ENCODE measurements around the gene SIRT7.
A peak's percentile ranks its signal among the peaks of the same experiment; 100 is the strongest.
"Not testable (repeated sequence)": the region's sequence is repeated elsewhere in the genome, so short reads cannot be mapped to it uniquely, and the experiment has no call there.

Gene SIRT7

DNA sequence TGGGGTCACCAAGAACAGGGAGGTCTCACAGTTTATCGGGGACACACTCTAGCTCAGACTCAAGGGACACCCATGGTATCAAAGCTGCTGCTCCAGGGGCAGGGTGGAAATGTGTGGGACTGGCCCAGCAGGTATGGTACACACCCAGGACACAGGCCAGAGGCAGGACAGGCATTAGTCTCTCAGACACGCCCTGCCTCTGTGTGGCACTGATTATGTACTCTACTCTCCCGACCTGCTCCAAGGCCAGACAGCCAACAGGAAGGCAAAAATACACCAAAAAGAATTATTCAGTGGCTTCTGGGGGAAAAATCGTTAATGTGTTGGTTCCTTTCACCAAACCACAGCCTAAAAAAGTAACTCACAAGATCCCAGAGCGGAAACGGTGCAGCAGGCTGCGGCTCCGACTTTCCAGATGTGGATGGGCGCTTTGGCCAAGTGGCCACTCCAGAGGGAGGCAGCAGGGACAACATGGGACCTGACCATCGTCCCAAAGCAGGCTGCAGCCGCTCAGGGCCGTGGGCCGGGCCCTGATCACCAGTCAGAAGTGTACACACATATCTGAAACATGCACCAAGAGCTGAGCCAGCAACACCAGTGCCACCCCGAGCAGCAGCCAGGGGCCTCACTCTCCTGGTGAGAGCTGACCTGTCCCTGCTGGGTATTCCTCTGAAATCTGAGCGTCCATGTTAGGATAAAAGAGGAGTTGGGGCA is 1.0 kb upstream of the SIRT7 start:
- DNase-seq: no peak

GRCh38 chr17:81918333-81918669 is 325 bp upstream of the SIRT7 start:
- not testable (repeated sequence) for DNase-seq

- no peak for DNase-seq
These were observed 1.6 kb downstream of the SIRT7 start for GRCh38 chr17:81916234-81917001.

GRCh38 chr17:81915331-81915730 is 2.6 kb downstream of the SIRT7 start:
- DNase-seq: no peak

GRCh38 chr17:81914103-81914850 is 3.7 kb downstream of the SIRT7 start:
- no peak for DNase-seq

DNA sequence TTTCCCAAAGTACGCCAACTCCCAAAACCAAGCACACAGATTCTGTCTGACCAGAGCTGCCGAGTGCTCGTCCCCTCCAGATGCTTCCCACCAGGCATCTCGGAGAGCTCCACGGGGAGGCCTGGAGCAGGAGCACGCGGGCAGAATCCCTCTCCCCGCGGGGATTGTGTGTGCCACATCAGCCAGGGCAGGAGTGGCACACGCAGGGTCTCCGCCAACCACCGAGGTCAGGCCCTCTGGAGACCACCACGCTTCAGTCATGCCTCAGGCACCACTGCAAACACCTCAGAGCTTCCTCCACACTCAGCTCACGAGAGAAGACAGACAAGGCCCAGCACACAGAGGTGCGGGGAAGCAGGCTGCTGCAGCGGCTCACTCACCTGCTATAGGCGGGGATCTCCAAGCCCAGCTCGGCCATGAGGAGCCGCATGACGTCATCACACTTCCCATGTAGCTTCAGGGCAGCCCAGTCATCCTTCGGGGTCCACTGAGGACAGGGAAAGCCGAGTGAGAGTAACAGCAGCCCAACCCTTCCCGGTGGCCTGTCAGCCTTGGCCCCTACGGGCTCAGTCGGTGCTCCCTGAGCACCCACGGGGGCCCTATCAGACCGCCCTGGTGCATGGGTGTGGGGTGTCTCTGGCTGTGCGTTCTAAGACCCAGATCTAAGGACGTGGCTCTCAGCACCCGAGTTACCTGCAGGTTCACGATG is 4.4 kb downstream of the SIRT7 start:
- DNase-seq: no peak

DNA sequence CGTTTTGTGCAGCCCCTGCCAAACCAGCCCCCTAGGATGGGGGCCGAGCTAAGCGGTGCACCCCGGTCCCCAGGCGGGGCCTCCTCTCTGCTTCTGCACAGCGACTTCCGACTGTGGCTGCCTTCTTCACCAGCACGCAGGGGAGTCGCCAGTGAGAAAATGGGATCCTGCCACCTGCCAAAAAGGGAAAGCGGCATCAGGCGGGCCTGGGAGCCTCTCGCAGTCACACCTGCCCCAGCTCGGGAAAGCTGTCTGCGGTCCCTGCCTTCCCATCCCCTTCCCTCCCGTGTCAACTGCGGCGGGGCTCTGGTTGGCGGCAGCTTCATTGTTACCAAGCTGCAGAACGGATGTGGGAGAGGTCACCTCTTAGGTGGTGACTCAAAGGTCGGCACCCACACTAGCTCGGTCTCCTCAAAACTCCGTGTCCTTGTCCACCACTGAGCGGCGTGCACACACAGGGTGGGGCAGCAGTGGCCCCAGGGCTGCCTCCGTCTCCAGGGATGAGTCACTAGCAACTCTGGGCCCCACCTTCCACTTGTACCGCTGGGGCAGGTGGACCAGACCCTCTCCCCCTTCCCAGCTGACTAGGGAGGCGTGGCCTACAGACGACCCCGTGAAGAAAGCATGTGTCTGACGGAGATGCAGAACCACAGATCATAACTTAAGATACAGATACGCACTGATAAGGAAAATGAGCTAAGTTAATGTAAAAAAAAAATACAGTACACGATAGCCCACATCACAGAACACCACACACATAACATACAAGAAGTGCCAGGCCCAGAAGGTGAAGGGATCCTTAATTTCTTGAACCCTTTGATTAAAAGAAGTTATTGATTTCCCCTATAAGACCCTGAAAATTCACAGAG is 5.3 kb downstream of the SIRT7 start:
- no peak for DNase-seq

GRCh38 chr17:81911969-81912368 is 6.0 kb downstream of the SIRT7 start:
- no peak for DNase-seq

DNA sequence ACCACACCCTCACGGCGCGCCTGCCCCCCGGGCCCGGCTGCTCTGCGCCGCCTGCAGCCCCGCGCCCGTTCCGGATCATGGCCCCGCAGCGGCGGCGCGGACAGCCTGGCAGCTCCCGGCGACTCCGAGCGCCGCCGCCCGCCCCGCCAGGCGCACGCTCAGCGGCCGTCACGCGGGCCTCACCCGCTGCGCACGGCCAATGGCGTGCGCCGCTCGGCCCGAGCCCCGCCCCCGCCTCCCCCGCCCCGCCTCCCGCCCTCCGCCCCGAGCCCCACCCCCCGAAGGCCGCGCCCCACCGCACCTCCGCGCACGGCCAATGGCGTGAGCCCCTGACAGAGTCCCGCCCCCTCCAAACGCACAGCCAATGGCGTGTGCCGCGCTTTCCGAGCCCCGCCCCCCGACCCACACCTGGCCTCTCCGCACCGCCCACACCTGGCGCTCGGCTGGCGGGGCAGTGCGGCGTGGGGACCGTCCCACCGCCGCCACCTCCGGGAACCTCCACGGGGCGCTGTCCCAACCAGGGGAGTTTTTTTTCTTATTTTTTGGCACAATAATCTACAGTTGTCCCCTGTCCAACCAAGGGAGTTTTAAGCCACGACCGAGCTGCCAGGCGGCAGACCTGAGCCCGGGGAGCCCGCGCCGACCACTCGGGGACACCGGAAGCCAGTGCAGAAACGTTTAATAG is 6.6 kb downstream of the SIRT7 start, which contains the start of gene PCYT2:
Gene PCYT2 (minus strand): TSS at position 123 of the 685 bp plus-strand sequence. CDS start 44 bp downstream, at position 79.
- DNase-seq: peak; percentile 42

- no peak for DNase-seq
These were observed 7.1 kb downstream of the SIRT7 start for GRCh38 chr17:81910840-81911276.

DNA sequence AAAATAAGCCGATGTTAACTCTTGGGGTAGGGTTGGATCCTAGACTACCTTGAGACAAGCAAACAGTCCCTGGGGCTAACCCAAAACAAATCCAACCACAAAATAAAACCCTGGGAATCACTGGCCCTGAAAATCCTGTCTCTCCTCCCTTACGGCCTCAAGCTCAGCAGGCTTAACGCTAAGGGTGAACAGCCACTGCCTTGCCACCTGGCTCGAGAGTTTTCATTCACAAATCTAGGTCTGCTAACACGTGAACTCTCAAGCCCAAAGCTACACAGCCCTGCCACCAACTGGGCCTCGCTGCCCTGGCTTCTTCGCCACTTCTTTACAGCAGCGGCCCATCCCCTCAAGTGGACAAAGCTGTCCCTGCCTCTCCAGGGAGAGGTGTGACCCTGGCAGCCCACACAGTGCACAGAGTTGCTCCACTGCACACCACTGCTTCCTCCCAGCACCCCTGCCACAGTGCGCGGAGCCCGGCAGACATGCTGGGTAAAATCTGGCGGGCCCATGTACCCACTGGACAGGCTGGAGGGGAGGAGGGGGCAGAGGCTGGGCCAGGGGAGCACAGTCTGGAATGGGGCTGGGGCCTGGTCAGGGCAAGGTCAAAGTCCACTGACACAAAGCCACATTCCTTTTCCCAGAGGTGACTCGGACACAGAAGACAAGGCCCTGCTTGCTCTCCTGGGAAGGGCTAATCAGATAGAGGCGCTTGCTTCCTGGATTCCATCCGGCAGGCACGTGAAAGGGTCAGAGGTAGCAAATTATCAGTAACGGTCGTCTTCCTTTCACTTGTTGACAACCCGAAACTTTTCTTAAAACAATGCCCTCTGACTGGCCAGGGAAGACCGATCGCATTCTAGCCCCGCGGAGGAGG is 7.8 kb downstream of the SIRT7 start:
- no peak for DNase-seq

GRCh38 chr17:81909231-81909630 is 8.7 kb downstream of the SIRT7 start:
- DNase-seq: no peak

DNA sequence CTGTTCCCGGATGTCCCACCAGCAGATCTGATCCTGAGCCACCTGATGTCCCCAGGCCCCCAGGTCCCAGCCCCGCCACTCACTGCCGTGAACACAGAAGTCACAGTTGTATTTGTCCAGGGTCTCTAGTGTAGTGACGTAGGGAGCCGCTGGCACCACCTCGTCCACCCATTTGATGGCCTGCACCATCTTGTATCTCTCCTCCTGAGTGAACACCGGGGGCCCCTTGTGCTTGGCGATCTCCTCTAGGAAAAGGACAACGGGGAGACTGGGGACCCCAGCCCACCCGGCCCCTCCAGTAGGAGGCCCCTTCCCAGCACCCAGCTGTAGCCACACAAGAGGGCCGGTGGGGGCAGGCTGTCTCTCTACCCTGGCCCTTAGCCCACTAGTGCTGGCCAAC is 9.2 kb downstream of the SIRT7 start:
- DNase-seq: no peak

DNA sequence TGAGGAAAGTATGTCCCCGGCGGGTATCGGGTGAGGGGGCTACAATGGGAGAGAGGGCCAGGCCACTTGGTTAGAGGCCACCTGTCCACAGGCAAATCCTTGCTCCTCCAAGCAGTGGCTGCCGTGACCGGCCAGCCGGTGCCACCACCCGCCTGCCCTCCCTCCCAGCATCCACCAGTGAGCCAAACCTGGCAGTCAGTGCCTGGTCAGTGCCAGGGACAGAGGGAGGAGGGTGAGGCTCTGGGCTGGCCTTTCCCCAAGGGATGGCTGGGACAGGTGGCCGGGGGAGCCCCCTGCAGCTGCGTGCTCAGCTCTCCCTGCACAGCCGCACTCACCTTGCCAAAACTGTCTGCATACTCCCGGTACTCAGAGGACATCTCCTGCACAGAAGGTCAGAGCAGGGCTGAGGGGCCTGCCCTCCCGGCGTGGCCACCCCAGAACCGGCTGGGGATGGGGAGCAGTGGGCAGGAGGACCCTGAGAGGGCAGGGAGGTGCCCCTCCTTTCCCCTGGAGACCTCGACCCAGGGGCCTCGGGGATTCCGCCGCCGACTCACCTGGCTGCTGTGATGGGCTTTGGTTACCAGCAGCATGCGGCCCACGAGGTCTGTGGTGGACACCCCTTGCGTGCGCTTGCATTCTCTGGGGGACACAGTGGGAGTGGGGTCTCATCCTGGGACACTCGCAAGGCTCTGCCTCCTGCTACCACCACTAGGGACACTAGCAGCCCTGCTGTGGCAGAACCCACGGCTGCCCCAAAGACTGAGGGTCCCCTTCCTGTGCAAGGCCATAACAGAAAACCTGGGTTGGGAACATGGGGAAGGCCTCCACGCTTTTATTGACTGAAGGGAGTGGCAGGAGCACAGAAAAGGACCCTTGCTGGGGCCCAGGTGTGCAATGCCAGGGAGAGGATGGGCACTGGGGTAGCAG is 10.5 kb downstream of the SIRT7 start:
- no peak for DNase-seq

DNA sequence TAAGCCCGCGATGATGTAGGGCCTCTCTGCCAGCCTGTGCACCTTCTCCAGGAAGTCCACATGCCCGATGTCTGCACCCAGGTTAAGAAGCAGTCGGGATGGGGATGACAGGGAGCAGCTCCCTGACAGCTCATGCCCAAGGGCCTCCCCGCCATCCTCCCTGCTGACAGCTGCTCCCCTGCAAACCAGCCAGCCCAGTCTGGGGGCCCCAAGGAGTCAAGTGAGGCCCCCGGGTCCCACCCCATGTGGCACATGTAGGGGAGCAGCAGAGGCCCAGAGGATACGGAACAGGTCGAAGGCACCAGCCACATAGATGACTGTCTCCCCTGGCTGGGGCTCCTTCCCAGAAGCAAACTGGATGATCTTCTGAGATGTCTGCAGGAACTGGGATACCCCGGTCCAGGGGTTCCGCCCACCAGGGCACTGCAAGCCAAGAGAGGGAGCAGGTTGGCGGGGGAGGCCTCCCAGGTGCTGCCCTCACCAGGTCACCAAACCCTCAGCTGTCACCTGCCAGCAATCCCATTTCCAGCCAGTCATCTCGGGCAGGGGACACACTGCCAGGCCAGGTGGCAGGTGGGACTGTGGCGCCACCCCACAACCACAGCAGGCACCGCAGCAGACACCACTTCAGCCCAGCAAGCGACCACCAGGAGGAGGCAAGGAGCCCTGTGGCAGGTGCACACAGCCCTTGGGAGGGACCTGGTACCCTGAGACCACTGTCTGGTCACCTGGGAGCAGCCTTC is 11.3 kb downstream of the SIRT7 start:
- no peak for DNase-seq

GRCh38 chr17:81905993-81906392 is 12.0 kb downstream of the SIRT7 start:
- DNase-seq: no peak

- no peak for DNase-seq
These were observed 12.5 kb downstream of the SIRT7 start for GRCh38 chr17:81905424-81905875.
